Stimulated activated effector memory CD8-positive, alpha-beta T cell treated with anti-CD3 and anti-CD28 coated beads, Interleukin-12 subunit alpha, Interleukin-12 subunit beta, amount 100 ng/mL, for 72 hours (primary cell): Measurements from ENCODE around the gene NRGN.
A peak's percentile ranks its signal among the peaks of the same experiment; 100 is the strongest.

Source experiments
- ATAC-seq: fragments of 150-1000 bp; cut with Tn5 transposase; 2 replicates; pipeline ENCODE4 v1.10.0; 2021
- DNase-seq, 2 donors: peaks; one replicate each; pipeline ENCODE4 v3.0.0; 2021 to 2022; ENCODE audit warnings: low spot score in 2 of 2
- H3K27ac Mint-ChIP-seq: one replicate; pipeline ENCODE4 v1.8.0; 2022; ENCODE audit warnings: mild to moderate bottlenecking, mixed read lengths
- H3K36me3 Mint-ChIP-seq: one replicate; pipeline ENCODE4 v1.8.0; 2022; ENCODE audit warnings: mild to moderate bottlenecking, mixed read lengths
- H3K4me1 Mint-ChIP-seq: one replicate; pipeline ENCODE4 v1.8.0; 2022; ENCODE audit warnings: mixed read lengths
- H3K4me3 Mint-ChIP-seq: one replicate; pipeline ENCODE4 v1.8.0; 2022; ENCODE audit warnings: mild to moderate bottlenecking, mixed read lengths
- H3K9me3 Mint-ChIP-seq: one replicate; pipeline ENCODE4 v1.8.0; 2022; ENCODE audit warnings: mixed read lengths

The NRGN gene

GRCh38 chr11:124739479-124740276, at the start of gene NRGN:
Gene NRGN, plus strand, starts transcription at chr11:124739942. Its CDS starts 143 bp downstream, at chr11:124740085.
- peaks cover 4% of the 10 kb centered on the region for H3K36me3 Mint-ChIP-seq
- H3K4me3 Mint-ChIP-seq, result peak within 1 kb of the TSS; percentile 73
- H3K4me1 Mint-ChIP-seq, result peaks cover 25% of the 10 kb centered on the region

GRCh38 chr11:124693142-124693541, 46.6 kb upstream of the NRGN start:
- no peak for ATAC-seq
- no peaks in the 10 kb centered on the region for H3K36me3 Mint-ChIP-seq
- no peak overlapping the region for H3K4me3 Mint-ChIP-seq
- DNase-seq, result no peak
- H3K9me3 Mint-ChIP-seq, result no peaks in the 10 kb centered on the region
- H3K27ac Mint-ChIP-seq, result no peak overlapping the region
- no peaks in the 10 kb centered on the region for H3K4me1 Mint-ChIP-seq

More at GRCh38 chr11:124739479-124740276, at the start of gene NRGN:
- Mint-ChIP-seq H3K9me3 (no peaks in the 10 kb centered on the region), H3K27ac (peak within 1 kb of the TSS; percentile 3)
- ATAC-seq, result peak; percentile 93
- peak; percentile 63 to 91 for DNase-seq

GRCh38 chr11:124699547-124699946, 40.2 kb upstream of the NRGN start:
- H3K9me3 Mint-ChIP-seq, result no peaks in the 10 kb centered on the region
- H3K36me3 Mint-ChIP-seq, result no peaks in the 10 kb centered on the region
- no peaks in the 10 kb centered on the region for H3K4me1 Mint-ChIP-seq
- no peak overlapping the region for H3K4me3 Mint-ChIP-seq
- DNase-seq, result no peak
- no peak for ATAC-seq
- H3K27ac Mint-ChIP-seq, result no peak overlapping the region

- H3K36me3 Mint-ChIP-seq, result no peaks in the 10 kb centered on the region
- DNase-seq, result no peak
- no peak overlapping the region for H3K27ac Mint-ChIP-seq
- no peak for ATAC-seq
- H3K9me3 Mint-ChIP-seq, result no peaks in the 10 kb centered on the region
- no peak overlapping the region for H3K4me3 Mint-ChIP-seq
- no peaks in the 10 kb centered on the region for H3K4me1 Mint-ChIP-seq
These were observed 39.7 kb upstream of the NRGN start for GRCh38 chr11:124700028-124700427.

GRCh38 chr11:124707829-124708228, 31.9 kb upstream of the NRGN start:
- ATAC-seq, result no peak
- DNase-seq, result no peak
- H3K4me1 Mint-ChIP-seq, result no peaks in the 10 kb centered on the region
- H3K36me3 Mint-ChIP-seq, result no peaks in the 10 kb centered on the region
- no peak overlapping the region for H3K4me3 Mint-ChIP-seq
- no peak overlapping the region for H3K27ac Mint-ChIP-seq
- H3K9me3 Mint-ChIP-seq, result peaks cover 3% of the 10 kb centered on the region

GRCh38 chr11:124712392-124712791, 27.4 kb upstream of the NRGN start:
- ATAC-seq (no peak), DNase-seq (no peak)
- Mint-ChIP-seq H3K9me3 (peaks cover 3% of the 10 kb centered on the region), H3K27ac (no peak overlapping the region), H3K36me3 (no peaks in the 10 kb centered on the region), H3K4me3 (no peak overlapping the region), H3K4me1 (peaks cover 2% of the 10 kb centered on the region)

DNA sequence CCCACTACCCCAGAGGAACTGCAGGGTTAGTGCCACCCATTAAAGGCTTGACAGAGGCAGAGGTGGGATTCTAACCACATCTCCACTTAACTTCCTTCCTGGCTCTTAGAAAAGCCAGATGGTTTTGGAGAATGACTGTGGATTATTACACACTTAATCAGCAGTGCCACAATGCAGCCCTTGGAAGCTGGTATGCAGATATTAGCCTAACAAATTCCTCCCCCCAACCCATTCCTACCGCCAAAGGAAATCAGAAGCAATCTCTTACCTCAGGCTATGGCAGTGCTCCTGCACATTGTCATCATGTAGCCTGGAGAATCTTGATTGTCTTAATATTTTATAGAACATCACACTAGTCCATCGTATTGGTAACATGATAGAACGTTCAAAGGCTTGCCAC, 23.2 kb upstream of the NRGN start:
- no peak overlapping the region for H3K4me3 Mint-ChIP-seq
- peaks cover 15% of the 10 kb centered on the region for H3K4me1 Mint-ChIP-seq
- H3K36me3 Mint-ChIP-seq, result peaks cover 3% of the 10 kb centered on the region
- no peak for DNase-seq
- no peak overlapping the region for H3K27ac Mint-ChIP-seq
- H3K9me3 Mint-ChIP-seq, result no peaks in the 10 kb centered on the region
- no peak for ATAC-seq

- Mint-ChIP-seq H3K4me3 (peak overlapping the region; percentile 63), H3K4me1 (peaks cover 15% of the 10 kb centered on the region), H3K27ac (peak overlapping the region; percentile 51), H3K9me3 (no peaks in the 10 kb centered on the region), H3K36me3 (peaks cover 4% of the 10 kb centered on the region)
- no peak for ATAC-seq
- DNase-seq, result no peak
These were observed 22.3 kb upstream of the NRGN start for GRCh38 chr11:124717421-124717785.

DNA sequence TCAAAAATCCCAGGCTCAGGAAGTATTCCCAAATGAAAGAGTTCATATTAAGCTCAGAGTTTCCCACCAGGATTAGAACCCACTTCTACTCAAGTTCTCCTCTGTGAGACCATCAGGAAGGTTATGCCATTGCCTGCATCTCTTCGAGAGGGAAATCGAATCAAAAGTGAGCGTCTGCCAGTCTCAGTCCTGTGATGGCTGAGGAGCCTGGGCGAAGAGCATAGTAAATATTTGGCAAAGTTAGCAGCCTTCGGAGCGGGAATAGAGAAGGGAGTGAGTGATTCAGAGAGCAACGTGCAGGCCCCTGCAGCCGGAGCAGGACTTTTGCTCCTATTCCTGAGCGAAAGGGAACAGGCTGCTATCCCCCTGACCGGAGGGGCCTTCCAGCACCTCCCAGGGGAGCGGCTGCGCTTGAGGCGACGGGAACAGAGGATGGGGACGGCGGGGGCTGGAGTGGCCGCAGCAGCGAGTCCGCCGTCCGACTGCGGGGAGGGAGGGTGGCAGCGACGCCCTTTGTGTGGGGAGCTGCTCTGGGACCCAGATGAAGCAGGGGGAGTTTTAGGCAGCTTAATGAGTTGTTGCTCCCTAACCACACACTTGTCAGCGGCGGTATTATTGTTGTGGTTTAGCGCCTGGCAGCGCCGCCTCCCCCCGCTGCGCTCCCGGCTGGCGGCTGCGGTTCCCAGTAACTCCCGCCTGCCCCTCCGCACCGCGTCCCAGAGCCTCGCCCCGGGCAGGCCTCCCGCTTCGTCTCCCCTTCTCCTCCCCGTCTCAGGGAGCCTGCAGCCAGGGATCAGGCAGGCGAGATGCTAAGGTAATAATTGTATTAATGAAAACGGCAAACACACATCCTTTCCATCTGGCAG, 21.7 kb upstream of the NRGN start:
- H3K4me1 Mint-ChIP-seq, result peaks cover 15% of the 10 kb centered on the region
- peaks cover 4% of the 10 kb centered on the region for H3K36me3 Mint-ChIP-seq
- peak overlapping the region; percentile 63 for H3K4me3 Mint-ChIP-seq
- DNase-seq, result no peak
- ATAC-seq, result peak; percentile 54
- no peaks in the 10 kb centered on the region for H3K9me3 Mint-ChIP-seq
- H3K27ac Mint-ChIP-seq, result peak overlapping the region; percentile 51

GRCh38 chr11:124718801-124719200, 20.9 kb upstream of the NRGN start:
- H3K36me3 Mint-ChIP-seq, result peaks cover 4% of the 10 kb centered on the region
- no peak overlapping the region for H3K27ac Mint-ChIP-seq
- DNase-seq (no peak), ATAC-seq (no peak)
- no peaks in the 10 kb centered on the region for H3K9me3 Mint-ChIP-seq
- peak overlapping the region; percentile 63 for H3K4me3 Mint-ChIP-seq
- peaks cover 15% of the 10 kb centered on the region for H3K4me1 Mint-ChIP-seq

DNA sequence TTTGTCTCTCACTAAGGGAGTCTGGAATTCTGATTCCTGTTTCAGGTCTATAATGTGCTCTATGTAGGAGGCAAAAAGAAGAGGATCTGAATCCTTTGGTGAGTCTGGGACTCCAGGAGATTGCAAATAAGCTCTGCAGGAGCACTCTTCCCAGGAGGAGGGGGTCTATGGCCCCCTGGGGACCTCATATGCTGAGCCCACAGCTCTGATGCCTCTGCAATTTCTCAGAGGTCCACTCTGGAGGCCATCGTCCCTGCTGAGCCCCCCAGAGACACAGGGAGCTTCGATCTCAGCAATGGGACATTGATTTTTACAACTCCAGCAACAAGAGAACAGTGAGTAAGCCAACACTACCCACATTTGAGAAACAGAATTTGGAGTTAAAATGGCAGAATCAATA, 20.2 kb upstream of the NRGN start:
- no peak overlapping the region for H3K27ac Mint-ChIP-seq
- H3K4me1 Mint-ChIP-seq, result peaks cover 15% of the 10 kb centered on the region
- H3K4me3 Mint-ChIP-seq, result no peak overlapping the region
- H3K9me3 Mint-ChIP-seq, result no peaks in the 10 kb centered on the region
- ATAC-seq, result no peak
- peaks cover 4% of the 10 kb centered on the region for H3K36me3 Mint-ChIP-seq
- DNase-seq, result no peak

- ATAC-seq (no peak), DNase-seq (no peak)
- no peak overlapping the region for H3K27ac Mint-ChIP-seq
- H3K9me3 Mint-ChIP-seq, result no peaks in the 10 kb centered on the region
- H3K36me3 Mint-ChIP-seq, result peaks cover 4% of the 10 kb centered on the region
- H3K4me3 Mint-ChIP-seq, result no peak overlapping the region
- peaks cover 22% of the 10 kb centered on the region for H3K4me1 Mint-ChIP-seq
These were observed 17.6 kb upstream of the NRGN start for GRCh38 chr11:124722176-124722575.

DNA sequence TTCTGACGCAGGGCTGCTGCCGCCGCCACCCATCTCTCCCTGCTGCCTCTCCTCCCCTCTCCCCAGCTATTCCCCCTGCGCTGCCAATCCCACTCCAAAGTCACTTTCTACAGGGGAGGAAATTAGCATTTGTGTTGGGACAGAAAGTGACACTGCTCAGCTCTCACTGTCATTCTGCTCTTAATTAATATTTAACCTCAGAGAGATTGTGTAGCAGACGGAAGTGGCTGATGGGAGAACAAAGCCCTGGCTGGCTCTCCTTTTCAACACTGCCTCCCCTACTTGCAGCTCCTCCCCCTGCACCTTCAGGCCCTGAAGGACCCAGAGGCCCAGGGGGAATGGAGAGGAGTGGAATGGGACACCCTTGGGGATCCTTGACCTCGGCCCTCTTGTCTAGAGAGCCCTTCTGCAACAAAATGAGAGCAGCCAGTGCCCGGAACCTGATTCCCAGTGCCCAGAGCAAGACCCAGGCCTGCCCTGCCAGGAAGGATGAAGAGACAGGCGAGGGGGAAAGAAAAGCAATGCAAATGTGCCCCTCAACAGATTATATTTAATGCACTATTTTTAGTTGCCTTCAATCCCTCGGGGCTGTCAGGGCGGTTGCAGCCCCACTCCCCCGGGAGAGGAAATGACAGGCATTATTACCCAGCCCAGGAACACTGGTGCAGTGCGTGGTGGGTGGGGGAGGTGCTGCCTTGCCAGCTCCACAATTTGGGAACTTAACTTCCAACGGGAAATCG, 14.6 kb upstream of the NRGN start:
- Mint-ChIP-seq H3K27ac (no peak overlapping the region), H3K36me3 (peaks cover 4% of the 10 kb centered on the region), H3K4me3 (no peak overlapping the region), H3K9me3 (no peaks in the 10 kb centered on the region), H3K4me1 (peaks cover 8% of the 10 kb centered on the region)
- DNase-seq, result no peak
- no peak for ATAC-seq

DNA sequence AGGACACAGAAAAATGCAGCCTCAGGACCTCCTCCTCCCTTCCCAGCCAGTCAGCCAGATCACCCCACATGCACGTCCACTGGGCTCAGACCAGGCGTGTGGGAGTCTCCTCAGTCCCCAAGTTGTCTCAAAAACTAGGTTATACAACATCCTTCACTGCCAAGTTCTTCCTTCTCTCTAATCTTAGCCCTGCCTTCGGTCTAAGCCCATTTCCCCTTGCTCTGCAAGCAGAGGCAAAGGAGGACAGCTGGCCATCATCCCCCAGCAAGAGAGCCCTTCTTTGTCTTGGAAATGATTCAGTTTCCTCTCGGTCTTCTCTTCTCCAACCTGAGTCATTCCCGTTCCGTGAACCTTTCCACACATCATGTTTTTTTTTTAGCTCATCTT, 14.0 kb upstream of the NRGN start:
- ATAC-seq, result no peak
- H3K4me3 Mint-ChIP-seq, result no peak overlapping the region
- DNase-seq, result no peak
- peaks cover 4% of the 10 kb centered on the region for H3K36me3 Mint-ChIP-seq
- H3K9me3 Mint-ChIP-seq, result no peaks in the 10 kb centered on the region
- no peak overlapping the region for H3K27ac Mint-ChIP-seq
- peaks cover 8% of the 10 kb centered on the region for H3K4me1 Mint-ChIP-seq

DNA sequence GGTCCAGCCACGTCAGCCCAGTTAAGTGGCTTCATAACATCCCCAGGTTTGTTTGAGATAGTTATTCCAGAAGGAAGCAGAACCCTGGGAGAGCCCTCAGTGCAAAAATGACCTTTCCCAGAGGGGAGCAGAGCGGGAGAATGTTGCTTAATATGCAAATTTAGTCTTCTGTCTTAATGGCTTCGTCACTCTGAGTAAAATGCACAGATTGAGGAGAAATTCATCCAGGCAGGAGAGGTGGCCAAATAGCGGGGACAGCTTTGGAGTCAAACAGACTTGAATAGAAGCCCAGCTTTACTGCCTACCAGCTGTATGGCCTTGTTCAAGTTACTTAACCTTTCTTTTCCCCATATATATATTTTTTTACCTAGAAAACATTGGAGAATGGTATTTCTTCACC, 12.3 kb upstream of the NRGN start:
- peaks cover 8% of the 10 kb centered on the region for H3K4me1 Mint-ChIP-seq
- DNase-seq, result no peak
- H3K27ac Mint-ChIP-seq, result no peak overlapping the region
- ATAC-seq, result no peak
- no peaks in the 10 kb centered on the region for H3K9me3 Mint-ChIP-seq
- no peak overlapping the region for H3K4me3 Mint-ChIP-seq
- no peaks in the 10 kb centered on the region for H3K36me3 Mint-ChIP-seq
